ENCODE measurements around the gene XRCC3.

The XRCC3 gene

GRCh38 chr14:103715052-103716000 is at the start of gene XRCC3, which contains the start of gene ZFYVE21:
Gene XRCC3 (minus strand): TSS chr14:103715451. CDS start chr14:103711087, 4,364 bp downstream.
Gene ZFYVE21 (plus strand): TSS chr14:103715810. CDS start chr14:103715842, 32 bp downstream.
- peak; percentile 96 for DNase-seq (ENCODE audit: low read depth)

- DNase-seq (ENCODE audit: low read depth): no peak
These were observed 48.7 kb upstream of the XRCC3 start for GRCh38 chr14:103763730-103764488.

DNA sequence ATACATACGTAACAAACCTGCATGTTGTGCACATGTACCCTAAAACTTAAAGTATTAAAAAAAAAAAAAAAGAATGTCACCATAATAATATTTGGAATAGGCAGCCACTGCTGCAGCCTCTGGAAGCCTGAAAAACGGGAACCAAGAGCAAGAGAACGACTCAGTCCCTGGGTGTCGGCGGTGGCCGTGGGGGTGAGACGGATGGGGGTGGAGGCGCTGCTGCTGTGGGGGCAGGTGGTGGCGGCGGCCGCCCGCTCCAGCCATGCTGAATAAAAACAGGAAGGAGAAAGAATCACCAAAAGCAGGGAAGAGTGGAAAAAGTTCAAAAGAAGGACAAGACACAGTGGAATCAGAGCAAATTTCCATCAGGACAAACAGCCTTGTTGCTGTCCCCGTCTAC is 47.3 kb upstream of the XRCC3 start:
- DNase-seq (ENCODE audit: low read depth): no peak

DNA sequence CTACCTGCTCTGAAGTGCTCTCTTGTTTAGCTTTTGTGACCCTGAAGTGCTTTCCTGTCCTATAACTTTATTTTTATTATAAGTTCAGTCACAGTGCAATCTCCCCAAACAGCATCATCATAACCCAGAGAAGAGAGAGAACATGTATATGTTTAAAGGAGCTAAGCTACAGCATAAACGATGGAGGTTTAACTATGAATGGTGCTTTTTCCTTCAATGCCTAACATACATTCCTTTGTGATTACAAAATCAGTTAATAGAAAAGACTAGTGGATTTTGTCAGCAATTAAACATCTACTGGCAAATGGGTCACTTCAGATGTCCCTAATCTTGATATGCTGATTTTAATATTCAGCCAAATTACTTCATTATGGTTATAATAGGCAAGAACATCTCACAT is 46.8 kb upstream of the XRCC3 start:
- no peak for DNase-seq (ENCODE audit: low read depth)

GRCh38 chr14:103758059-103758776 is 43.0 kb upstream of the XRCC3 start:
- no peak for DNase-seq (ENCODE audit: low read depth)

DNA sequence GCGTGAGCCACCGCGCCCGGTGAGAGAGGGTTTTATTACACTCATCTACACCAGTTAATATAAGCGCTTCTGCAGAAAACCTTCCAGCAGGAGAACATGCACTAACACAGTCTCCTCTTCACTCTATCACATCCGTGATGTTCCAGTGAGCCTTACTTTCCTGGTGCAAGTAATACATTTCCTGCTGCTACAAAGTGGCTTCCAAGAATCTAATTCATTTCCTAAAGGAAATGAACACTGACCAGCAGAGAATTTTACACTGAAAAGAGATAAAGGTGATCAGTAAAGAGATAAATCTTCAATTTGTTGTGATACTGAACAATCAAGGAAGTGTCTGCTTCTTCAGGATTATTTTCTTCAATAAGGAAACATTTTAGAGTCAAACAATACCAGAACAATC is 39.8 kb upstream of the XRCC3 start:
- DNase-seq (ENCODE audit: low read depth): no peak

GRCh38 chr14:103753774-103754173 is 38.5 kb upstream of the XRCC3 start:
- no peak for DNase-seq (ENCODE audit: low read depth)

DNA sequence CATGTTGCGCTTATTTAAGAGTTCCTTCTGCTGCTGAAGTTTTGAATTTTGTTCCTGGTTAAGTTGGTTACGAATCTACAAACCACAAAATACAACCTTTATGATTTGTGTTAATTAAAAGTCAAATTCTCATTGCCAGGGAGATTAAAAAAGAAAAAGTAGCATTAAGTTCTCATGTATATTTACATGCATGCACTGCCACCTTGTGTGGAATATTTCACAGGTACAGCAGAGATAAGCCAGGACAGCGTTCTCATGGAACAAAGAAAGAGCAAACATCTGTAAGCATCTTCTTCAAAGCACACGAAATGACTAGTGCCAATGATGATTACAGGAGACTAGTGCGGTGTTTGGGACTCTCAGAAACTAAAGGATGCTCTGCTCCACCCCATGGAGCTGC is 34.6 kb upstream of the XRCC3 start:
- DNase-seq (ENCODE audit: low read depth): no peak

GRCh38 chr14:103749452-103749851 is 34.2 kb upstream of the XRCC3 start:
- no peak for DNase-seq (ENCODE audit: low read depth)

DNA sequence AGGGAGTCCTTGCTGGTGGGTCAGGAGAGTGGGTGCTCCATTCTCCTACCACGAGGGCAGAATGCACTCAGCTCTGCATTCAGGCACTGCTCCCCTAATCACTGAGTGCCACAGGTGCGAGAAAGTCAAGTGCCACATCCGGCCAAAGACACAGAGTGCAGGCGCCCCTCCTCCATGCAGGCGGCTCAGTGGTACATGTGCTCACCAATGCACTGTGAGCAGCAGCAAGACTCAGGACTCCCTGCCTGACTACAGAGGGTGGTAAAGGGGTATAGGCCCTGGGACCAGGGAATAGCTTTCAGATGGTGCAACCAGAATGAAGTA is 33.2 kb upstream of the XRCC3 start:
- no peak for DNase-seq (ENCODE audit: low read depth)

DNA sequence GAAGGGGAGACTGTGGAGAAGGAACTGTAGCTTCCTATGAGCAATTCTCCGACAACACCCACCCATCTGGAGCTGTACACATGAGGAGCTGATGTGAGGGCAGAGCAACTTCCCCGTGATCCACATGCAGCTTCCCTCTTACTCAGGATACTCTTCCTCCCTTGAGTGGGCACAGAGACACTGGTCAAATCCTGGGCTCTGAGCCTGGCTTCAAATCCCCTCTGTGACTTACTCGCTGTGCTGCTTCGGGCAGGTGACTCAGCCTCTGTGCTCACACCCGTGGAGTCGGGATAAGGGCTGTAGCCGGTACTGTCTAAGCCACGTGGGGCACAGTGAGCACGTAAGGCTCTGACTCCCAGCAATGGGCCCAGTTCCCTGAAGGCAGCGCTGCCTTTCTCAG is 31.4 kb upstream of the XRCC3 start:
- no peak for DNase-seq (ENCODE audit: low read depth)

- DNase-seq (ENCODE audit: low read depth): no peak
These were observed 30.2 kb upstream of the XRCC3 start for GRCh38 chr14:103745424-103745823.

DNA sequence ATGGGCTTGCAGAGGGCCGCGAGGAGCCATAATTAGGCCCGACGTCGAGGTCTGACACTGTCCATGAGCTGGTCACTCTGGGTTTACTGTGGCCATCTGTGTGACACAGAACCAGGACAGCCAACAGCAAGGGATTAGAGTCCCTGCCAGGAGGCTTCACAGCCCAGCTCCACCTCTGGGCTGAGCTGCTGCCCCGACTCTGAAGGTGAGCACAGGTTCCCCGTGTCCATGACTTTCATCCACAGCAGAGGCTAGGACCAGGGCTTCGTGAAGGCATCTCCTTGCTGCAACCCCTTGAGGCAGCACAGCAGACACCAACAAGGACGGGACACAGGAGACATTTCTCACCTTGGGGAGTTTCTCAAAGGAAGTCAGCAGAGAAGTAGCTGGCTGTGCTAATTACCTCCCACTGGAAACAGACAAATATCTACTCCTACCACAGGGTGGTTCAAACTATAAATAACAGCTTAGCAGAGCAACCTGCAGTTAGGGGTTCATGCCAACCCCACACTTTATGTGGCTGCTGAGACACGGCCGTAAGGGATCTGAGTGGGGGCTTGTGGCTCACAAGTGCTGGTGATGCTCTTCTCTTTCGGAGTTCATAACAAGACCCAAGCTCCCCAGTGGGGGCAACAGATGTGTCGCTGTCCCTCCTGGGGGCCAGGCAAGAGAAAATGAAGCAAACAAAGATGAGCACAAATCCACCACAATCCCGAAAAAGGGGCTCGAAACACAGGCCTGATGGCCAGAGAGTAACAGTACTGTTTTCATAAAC is 29.6 kb upstream of the XRCC3 start:
- no peak for DNase-seq (ENCODE audit: low read depth)

DNA sequence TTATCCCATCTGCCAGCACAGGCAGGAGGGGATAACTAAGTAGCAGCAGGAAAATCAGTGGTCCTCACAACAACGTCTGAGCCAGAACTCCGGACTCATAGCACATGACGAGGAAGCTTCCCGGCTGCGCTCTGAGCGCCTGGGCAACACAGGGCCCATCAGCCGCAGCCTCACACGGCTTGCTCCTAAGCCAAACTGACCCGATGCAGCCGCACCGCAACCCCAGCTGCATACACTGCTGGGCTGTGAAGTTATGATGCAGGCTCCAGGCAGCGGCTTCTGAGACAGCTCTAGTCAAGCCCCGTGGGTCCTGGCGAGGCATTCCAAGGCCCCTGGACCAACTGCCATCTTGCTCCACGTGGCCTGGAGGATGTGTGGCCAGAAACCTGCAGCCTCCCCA is 28.4 kb upstream of the XRCC3 start:
- no peak for DNase-seq (ENCODE audit: low read depth)

DNA sequence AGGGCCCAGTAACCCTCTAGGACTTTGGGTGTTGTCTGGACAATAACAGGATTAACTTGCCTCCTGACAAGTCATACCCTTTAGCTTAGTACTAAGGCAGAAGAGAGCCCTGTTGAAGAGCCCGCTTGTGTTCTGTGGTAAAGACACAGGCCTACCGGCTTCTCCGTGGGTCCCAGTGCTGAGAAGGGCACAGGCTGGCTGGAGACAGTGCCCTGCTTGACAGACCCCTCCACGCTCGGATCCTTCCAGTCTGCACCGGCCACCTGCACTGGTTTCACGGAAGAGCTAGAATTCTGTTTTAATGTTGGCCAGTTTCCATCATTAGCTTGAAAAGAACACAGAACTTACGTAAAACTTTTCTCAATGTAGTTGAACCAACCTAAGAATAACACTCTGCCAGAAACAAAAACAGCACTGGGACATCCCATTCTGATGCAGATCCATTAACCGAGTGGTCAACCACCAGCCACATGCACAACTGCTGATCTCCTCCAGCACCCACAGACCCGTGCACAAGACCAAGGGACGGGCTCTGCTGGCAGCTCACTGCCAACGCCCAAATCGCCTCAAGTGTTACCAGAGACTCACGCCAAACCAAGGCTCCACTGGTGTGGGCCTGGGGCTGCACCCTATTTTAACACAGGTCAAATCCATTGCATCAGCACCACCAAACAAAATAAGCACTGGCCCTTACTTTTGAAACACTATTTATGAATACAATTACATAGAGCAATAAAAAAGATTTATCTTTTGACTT is 27.4 kb upstream of the XRCC3 start:
- DNase-seq (ENCODE audit: low read depth): no peak

GRCh38 chr14:103741876-103742275 is 26.6 kb upstream of the XRCC3 start:
- DNase-seq (ENCODE audit: low read depth): no peak

- DNase-seq (ENCODE audit: low read depth): no peak
These were observed 25.9 kb upstream of the XRCC3 start for GRCh38 chr14:103740991-103741689.

GRCh38 chr14:103739793-103740501 is 24.7 kb upstream of the XRCC3 start:
- no peak for DNase-seq (ENCODE audit: low read depth)

DNA sequence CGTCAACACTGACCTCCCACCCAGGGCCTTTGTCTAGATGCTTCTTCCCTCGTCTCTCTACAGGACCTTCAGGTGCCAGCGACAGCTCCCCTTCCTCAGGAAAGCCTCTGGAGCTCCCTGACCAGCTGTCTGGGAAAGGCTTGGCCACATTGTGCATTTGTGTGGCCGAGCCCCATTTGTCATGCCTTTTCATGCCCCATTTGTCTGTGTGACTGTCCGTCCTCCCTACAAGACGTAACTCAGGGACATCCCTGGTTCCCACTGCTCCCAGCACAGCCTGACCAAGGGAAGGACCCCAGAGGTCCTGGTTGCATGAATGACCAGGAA is 24.2 kb upstream of the XRCC3 start:
- no peak for DNase-seq (ENCODE audit: low read depth)
